HEK293T (cell line): ENCODE data around the gene RBM6.

Source experiments
- ARNT ChIP-seq: fragments of 450-650 bp; IDR thresholded peaks from 2 replicates; pipeline ENCODE4 v1.6.1; 2017; ENCODE audit warnings: mild to moderate bottlenecking
- ELF4 ChIP-seq: fragments of 450-650 bp; IDR thresholded peaks from 2 replicates; pipeline ENCODE4 v1.6.1; 2017; ENCODE audit warnings: antibody characterized with exemption
- FOXA1 ChIP-seq: fragments of 450-650 bp; IDR thresholded peaks from 2 replicates; pipeline ENCODE4 v1.6.1; 2016; ENCODE audit warnings: mild to moderate bottlenecking
- FOXK2 ChIP-seq: fragments of 450-650 bp; IDR thresholded peaks from 2 replicates; pipeline ENCODE4 v1.6.1; 2016; ENCODE audit warnings: mild to moderate bottlenecking
- FOXM1 ChIP-seq: fragments of 450-650 bp; IDR thresholded peaks from 2 replicates; pipeline ENCODE4 v1.6.1; 2017; ENCODE audit warnings: mild to moderate bottlenecking, borderline replicate concordance
- L3MBTL2 ChIP-seq: fragments of 450-650 bp; conservative IDR thresholded peaks from 2 replicates; pipeline ENCODE4 v1.6.1; 2016; ENCODE audit warnings: mild to moderate bottlenecking
- LEF1 ChIP-seq: fragments of 450-650 bp; IDR thresholded peaks from 2 replicates; pipeline ENCODE4 v1.6.1; 2017; ENCODE audit warnings: mild to moderate bottlenecking, borderline replicate concordance
- SP1 ChIP-seq: fragments of 450-650 bp; IDR thresholded peaks from 2 replicates; pipeline ENCODE4 v1.6.1; 2017
- SUZ12 ChIP-seq: fragments of 450-650 bp; IDR thresholded peaks from 2 replicates; pipeline ENCODE4 v1.6.1; 2016; ENCODE audit warnings: mild to moderate bottlenecking
- TARDBP ChIP-seq: fragments of 450-650 bp; IDR thresholded peaks from 2 replicates; pipeline ENCODE4 v1.6.1; 2016
- TF ChIP-seq, protein P1 (sequence below): fragments of 450-650 bp; IDR thresholded peaks from 2 replicates; pipeline ENCODE4 v1.6.1; 2016

DNA sequence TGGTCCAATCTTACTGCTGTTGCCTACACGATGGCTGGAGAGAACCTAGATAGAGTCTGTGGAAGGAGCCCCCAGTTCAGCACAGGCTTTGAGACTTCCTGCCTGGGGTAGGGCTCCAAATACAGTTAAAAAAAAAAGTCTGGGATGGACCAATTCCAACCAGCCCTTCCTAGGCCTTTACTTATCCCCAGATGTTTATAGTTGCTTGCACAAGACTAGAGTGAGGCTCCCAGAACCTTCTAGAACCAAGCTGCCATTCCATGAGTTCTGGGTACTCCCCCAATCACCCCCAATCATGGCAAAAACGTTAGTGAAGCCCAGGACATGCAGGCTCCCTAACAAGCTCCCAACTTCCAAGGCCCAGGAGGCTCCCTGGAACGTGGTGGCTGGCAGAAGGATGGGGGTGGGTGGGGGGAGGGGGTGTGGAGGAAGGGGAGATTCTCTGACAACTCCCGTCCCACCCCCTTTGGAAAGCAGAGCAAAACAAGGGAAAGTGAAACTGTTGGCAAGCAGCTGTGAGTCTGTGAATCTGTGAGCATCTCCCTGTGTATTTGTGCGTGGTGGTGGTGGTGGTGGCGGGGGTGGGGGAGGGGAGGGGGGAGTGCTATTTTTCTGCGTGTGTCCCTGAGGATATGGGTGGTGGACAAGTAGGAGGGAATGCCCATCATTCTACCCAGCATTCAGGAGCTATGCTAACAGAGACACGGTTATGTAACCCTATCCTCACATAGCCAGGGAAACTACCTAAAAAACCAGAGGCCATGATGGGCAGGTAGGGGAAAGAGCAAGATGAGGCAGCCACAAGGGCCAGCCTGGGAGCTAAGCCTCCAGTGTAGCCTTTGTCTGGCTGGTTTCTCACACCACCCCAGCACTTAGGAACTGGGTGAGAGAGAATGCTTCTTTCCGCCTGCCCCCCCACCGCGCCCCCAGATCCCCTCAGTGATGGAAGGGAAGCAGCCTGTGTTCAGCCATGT is 38.3 kb upstream of the RBM6 start:
- no peak for TF ChIP-seq TARDBP
- TF ChIP-seq SP1: no peak
- no peak for TF ChIP-seq FOXK2
- no peak for TF ChIP-seq FOXA1
- no peak for TF ChIP-seq L3MBTL2
- TF ChIP-seq SUZ12: no peak
- TF ChIP-seq, protein P1, sequence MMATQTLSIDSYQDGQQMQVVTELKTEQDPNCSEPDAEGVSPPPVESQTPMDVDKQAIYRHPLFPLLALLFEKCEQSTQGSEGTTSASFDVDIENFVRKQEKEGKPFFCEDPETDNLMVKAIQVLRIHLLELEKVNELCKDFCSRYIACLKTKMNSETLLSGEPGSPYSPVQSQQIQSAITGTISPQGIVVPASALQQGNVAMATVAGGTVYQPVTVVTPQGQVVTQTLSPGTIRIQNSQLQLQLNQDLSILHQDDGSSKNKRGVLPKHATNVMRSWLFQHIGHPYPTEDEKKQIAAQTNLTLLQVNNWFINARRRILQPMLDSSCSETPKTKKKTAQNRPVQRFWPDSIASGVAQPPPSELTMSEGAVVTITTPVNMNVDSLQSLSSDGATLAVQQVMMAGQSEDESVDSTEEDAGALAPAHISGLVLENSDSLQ: no peak
- TF ChIP-seq FOXM1: no peak
- no peak for TF ChIP-seq ARNT
- TF ChIP-seq ELF4: no peak
- no peak for TF ChIP-seq LEF1
